ENCODE measurements around the gene LRRC4B.

LRRC4B gene

GRCh38 chr19:50556282-50557008 lies 11.8 kb downstream of the LRRC4B start:
- DNase-seq (ENCODE audit: low spot score), result peak; percentile 91
- in situ Hi-C loops (cut with MboI; ENCODE audit: low pct_unique_long_range_greater_than_20kb, low sequenced_read_pairs, unreplicated experiment), result no loop called here
- peak; percentile 91 for TF ChIP-seq CTCF (IDR thresholded peaks at IDR 0.05; ENCODE audit: extremely low read depth, insufficient read depth, missing control alignments)

GRCh38 chr19:50555450-50556281 lies 12.6 kb downstream of the LRRC4B start:
- DNase-seq (ENCODE audit: low spot score), result no peak
- in situ Hi-C loops (cut with MboI; ENCODE audit: low pct_unique_long_range_greater_than_20kb, low sequenced_read_pairs, unreplicated experiment), result no loop called here
- TF ChIP-seq CTCF (IDR thresholded peaks at IDR 0.05; ENCODE audit: extremely low read depth, insufficient read depth, missing control alignments), result no peak

- DNase-seq (ENCODE audit: low spot score), result no peak
- no peak for TF ChIP-seq CTCF (IDR thresholded peaks at IDR 0.05; ENCODE audit: extremely low read depth, insufficient read depth, missing control alignments)
- in situ Hi-C loops (cut with MboI; ENCODE audit: low pct_unique_long_range_greater_than_20kb, low sequenced_read_pairs, unreplicated experiment), result no loop called here
Observed at GRCh38 chr19:50555033-50555432, 13.2 kb downstream of the LRRC4B start.

GRCh38 chr19:50554212-50554611 lies 14.0 kb downstream of the LRRC4B start:
- no peak for DNase-seq (ENCODE audit: low spot score)
- in situ Hi-C loops (cut with MboI; ENCODE audit: low pct_unique_long_range_greater_than_20kb, low sequenced_read_pairs, unreplicated experiment), result no loop called here
- no peak for TF ChIP-seq CTCF (IDR thresholded peaks at IDR 0.05; ENCODE audit: extremely low read depth, insufficient read depth, missing control alignments)

- no peak for DNase-seq (ENCODE audit: low spot score)
- in situ Hi-C loops (cut with MboI; ENCODE audit: low pct_unique_long_range_greater_than_20kb, low sequenced_read_pairs, unreplicated experiment), result no loop called here
- no peak for TF ChIP-seq CTCF (IDR thresholded peaks at IDR 0.05; ENCODE audit: extremely low read depth, insufficient read depth, missing control alignments)
Observed at GRCh38 chr19:50553134-50553703, 15.0 kb downstream of the LRRC4B start.

GRCh38 chr19:50552540-50552939 lies 15.7 kb downstream of the LRRC4B start:
- in situ Hi-C loops (cut with MboI; ENCODE audit: low pct_unique_long_range_greater_than_20kb, low sequenced_read_pairs, unreplicated experiment), result no loop called here

More at GRCh38 chr19:50552540-50552939, 15.7 kb downstream of the LRRC4B start:
- no peak for DNase-seq (ENCODE audit: low spot score)
- no peak for TF ChIP-seq CTCF (IDR thresholded peaks at IDR 0.05; ENCODE audit: extremely low read depth, insufficient read depth, missing control alignments)

All from GM13977 (cell line).